AG10803 (cell line): ENCODE results near the gene AURKA.

Experiments used
- DNase-seq: peaks from one replicate; pipeline ENCODE4 v3.0.0; 2010; ENCODE audit warnings: low read depth
- H3K4me3 ChIP-seq: 2 replicates; pipeline ENCODE4 v1.5.1; 2011; ENCODE audit warnings: mild to moderate bottlenecking, low read length, control low read depth
- CTCF ChIP-seq: conservative IDR thresholded peaks from 2 replicates; pipeline ENCODE4 v1.5.1; 2011; ENCODE audit warnings: mild to moderate bottlenecking, low read length, control low read depth, inconsistent platforms

AURKA gene

DNA sequence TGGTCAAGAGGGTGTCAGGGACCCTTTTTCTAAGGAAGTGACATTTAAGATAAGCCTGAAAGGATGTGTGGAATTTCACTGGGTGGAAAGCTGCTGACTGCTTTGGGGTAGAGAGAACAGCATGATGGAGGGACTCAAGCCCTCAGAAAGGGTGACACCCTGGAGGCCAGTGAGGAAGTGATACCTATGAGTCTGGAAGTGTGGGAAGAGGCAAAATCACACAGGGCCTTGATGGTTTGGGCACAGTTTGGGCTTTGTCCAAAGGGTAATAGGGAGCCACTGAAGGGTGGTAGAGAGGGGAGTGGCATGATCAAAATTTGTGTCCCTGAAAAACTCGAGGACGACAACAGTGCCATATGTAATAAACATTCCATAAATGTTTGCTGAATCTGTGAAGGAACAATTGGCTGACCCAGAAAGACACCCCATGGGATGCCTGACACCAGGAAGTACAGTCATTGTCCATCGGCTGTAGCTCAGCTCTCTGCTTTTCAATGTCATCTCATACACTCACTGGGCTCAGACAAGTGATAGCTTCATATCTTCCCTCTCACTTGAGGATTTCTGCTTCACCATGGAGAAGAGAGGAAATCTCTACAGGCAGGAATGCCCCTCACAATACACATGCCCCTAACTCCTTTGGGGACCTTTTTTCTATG is 41.3 kb upstream of the AURKA start:
- DNase-seq = peak; percentile 69
- no peak for TF ChIP-seq CTCF
- H3K4me3 ChIP-seq = no peak overlapping the region

DNA sequence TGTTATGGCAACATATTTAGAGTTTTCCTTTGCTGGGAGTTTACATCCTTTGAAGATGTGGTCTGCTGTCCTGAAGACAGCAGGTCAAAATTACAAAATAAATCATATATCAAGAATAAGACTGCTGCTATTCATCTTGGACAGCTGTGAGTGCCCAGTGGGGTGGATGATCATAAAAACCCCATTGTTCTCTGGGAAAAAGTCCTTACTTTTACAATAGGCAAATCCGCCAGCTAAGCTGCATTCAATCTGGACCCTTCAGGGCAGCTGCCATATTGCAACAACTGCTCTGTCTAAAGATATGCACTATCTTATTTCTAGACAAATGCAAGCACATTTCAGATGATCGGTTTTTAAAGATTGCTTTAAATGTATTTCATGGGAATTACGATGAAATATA is 39.5 kb upstream of the AURKA start:
- no peak overlapping the region for H3K4me3 ChIP-seq
- no peak for TF ChIP-seq CTCF
- no peak for DNase-seq

GRCh38 chr20:56430957-56431356 is 38.9 kb upstream of the AURKA start:
- no peak overlapping the region for H3K4me3 ChIP-seq
- no peak for TF ChIP-seq CTCF
- no peak for DNase-seq

DNA sequence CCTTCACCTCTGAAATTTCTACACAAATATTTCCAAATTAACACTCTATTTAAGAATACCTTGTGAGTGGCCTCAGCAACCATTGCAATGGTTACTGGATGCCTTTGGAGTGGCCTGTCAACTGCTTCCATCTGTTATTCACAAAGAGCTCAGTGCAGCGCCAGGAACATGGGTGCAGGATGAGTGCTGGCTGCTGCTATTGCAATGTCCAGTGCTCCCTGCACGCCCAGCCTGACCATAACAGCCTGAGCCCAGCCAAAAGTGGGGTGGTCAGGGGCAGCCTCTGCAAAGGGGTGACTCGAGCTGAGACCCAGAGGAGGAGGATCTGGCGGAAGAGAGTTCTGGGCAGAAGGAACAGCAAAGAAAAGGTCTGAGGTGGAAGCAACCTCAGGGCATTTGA is 38.4 kb upstream of the AURKA start:
- H3K4me3 ChIP-seq = no peak overlapping the region
- no peak for TF ChIP-seq CTCF
- DNase-seq = peak; percentile 35

DNA sequence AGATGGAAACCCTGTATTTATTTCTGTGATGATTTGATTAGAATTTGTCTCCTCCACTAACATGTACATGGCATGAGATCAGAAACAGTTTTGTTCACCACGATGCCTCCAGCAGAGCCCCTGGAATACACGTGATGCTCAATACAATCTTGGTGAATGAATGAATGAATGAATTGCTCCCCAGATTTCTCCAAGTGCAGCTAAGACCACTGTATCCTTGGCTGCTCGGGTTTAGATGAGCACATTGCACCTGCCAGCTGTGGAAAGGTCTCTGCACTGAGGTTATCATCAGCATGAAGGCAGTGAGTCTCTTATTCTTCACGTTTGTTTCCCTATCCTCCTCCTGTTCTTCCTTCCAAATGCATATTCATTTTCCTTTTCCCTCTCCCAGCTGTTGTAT is 37.9 kb upstream of the AURKA start:
- no peak for TF ChIP-seq CTCF
- no peak for DNase-seq
- H3K4me3 ChIP-seq = no peak overlapping the region

DNA sequence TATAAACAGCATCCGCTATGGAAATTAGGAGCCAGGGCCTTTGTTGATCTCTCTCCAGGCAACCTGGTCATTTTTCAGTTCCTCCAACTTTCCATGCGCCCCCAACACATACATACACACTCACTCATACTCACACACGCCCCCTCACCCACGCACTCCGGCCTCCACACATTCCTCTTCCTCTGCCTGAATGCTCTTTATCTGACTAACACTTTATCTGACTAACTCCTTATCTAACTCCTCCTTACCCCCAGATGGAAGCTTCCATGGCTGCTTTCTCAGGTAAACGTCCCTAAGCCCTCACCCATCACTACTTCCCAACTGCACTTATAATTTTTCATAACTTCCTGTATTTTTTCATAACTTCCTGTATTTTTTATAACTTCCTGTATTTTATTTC is 37.5 kb upstream of the AURKA start:
- no peak overlapping the region for H3K4me3 ChIP-seq
- DNase-seq = peak; percentile 74

More for the DNA sequence above, 37.5 kb upstream of the AURKA start:
- TF ChIP-seq CTCF = no peak
